GM18520 (cell line): Measurements from ENCODE around the gene HDAC7.
"Not testable (repeated sequence)": the region's sequence is repeated elsewhere in the genome, so short reads cannot be mapped to it uniquely, and the experiment has no call there.

Source experiments
- ATAC-seq: cut with Tn5 transposase; IDR thresholded peaks from one replicate; pipeline ENCODE4 v1.9.1; 2021; ENCODE audit not compliant: unreplicated experiment

Gene HDAC7

DNA sequence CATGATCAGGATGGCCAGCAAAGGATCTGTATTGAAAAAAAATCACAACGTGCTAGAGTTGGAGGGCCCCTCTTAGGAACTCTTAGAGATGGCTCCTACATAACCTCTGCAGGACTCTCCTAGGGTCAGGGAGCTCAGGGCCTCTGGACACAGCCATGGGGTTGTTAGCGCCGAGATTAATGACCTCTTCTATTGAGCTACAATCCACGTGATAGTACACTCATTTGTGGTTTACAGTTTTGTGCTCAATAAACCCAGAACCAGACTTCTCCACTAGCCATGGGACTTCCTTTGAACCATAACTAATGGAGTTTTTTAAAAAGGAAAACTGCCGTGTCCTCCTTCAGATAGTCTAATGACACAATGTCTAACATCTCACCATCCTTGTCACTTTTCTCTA, 29.6 kb upstream of the HDAC7 start:
- ATAC-seq, result no peak

DNA sequence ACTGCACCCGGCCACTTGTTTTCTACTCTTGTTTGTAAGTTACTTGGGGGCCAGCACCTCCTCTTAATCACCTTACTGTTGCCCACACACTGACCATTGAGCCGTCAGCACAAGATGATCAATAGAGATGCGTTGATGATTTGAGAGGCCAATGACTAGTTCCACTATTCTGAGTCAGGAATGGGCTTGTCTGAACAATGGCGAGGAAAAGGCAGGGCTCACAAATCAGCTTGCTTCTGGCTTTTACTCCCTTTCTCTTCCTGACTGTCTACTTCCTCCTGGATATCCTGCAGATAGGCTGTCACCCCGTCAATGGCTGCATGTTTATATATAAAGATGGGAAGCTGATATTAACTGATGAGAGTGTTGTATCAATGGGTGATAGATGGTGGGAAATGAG, 29.1 kb upstream of the HDAC7 start:
- no peak for ATAC-seq

DNA sequence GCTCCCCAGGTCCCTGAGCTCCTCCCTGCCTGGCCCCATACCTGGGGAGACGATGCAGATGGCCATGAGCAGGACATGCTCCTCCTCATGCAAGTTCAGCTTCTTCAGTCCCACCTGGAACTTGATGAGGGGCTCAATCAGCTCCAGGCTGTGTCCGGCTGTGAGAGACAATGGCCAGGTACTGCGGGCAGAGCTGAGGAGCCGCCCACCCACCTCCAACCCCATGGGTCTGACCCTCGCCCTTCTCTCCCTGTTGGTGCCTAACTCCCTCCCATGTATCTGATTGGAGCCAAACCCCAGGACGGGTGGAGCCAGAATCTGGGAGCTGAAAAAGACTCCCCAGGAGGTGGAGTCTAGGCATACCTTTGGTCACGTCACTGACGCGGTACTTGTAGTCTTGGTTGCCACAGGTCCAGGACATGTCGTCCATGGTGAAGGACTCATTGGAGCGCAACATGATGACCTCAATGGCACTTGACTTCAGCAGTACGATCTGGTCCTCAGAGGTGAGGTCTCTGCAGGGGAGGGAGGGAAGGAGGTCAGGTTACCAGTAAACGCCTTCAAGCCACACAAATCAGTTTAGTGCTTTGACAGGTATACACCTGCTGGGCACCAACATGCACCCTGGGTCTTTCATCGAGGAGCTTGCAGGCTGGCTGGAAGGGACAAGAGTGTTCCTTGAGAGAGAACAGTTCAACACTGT, 26.7 kb upstream of the HDAC7 start:
- ATAC-seq, result no peak

DNA sequence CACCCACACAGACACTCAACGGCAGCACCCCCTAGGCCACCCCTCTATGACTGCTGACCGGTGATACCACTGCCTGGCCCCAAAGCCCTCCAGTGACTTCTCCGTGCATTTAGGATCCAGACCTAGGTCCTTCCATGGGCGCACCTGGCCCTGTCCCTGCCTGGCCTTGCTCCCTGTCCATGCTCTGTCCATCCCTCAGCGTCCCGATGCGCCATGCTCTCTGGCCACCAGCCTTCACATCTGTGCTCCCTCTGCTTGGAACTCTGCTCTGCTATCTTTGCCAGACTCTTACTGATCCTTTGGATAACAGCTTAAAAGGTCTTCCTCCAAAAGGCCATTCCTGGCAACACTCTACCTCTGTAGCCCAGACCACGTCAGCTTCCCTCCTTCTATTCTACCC, 25.4 kb upstream of the HDAC7 start:
- ATAC-seq, result no peak

DNA sequence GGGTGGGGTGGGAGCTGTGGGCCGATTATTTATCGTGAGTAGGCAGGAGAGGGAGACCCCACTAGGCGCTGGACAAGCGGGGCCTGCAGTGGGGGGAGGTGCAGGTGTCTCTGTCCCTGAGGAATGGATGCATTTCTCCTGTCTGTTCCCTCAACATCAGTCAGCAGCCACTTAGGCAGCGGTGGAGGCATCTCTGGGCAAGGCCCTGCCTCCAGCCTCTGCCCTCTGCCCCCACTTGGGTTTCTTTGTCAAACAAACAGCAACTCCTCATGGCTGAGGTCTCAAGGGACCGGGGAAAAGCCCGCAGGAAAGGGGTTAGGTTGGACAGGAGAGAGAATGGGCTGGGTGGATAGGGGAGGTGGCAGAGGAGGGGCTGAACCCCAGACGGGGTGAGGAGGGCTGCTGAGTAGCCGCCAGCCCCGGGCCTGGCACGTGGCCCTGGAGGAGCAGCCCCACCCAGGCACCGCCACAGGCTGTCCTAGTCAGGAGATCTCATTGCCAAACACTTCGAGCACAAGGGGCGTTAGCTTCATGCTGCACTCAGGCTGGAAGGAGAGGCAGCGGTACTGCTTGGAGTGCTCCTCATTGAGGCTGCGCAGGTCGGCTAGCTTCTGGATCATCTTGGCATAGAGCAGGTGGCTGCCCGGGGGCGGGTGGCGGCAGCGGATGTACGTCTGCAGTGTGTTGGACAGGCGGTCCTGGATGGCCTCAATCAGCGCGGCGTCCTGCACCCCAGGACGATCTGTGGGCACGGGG, 24.7 kb upstream of the HDAC7 start:
- ATAC-seq, result no peak

DNA sequence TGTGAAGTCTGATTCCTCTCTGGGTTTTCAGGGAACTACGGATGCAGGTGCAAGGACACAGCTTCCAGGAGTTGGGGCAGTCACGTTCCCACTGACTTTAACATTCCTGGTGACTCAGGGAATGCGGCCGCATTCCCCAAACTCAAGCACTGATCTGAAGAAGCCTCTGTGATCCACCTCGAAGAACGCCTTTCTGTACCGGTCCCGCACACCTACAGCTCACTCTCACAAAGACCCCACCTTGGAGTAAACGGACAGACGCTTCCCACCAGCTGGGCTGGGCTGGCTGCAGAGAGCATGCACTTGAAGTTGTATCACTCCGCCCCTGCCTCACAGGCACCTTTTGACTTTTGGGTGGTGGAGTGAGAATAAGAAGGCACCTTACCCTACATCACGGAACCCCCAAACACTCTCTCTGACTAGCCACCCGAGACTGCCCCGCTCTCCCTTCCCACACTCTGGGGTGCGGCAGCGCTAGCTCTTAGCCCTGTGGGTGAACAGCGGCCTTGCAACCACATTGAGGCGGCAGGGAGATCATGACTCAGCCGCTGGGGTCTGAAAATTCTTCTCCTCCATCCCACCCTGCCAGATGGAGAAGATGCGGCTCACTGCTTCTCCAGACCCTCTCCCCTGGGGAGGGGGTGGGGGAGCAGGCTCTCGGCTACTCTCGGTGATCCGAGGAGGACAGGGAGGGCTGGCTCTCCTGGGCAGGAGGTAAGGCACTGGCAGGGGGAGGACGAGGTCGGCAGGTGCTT, 23.7 kb upstream of the HDAC7 start:
- ATAC-seq, result no peak

DNA sequence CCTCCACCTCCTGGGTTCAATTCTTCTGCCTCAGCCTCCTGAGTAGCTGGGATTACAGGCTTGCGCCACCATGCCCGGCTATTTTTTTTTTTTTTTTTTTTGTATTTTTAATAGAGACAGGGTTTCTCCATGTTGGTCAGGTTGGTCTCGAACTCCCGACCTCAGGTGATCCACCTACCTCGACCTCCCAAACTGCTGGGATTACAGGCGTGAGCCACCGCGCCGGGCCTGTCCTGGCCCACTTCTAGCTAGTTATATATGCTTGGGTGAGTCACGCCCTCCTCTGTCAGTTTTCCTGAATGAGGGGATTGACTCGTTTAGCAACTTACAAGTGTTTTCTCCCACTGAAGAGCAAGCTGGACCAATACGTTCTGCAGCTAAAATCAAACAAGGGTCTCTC, 22.8 kb upstream of the HDAC7 start:
- not testable (repeated sequence) for ATAC-seq

DNA sequence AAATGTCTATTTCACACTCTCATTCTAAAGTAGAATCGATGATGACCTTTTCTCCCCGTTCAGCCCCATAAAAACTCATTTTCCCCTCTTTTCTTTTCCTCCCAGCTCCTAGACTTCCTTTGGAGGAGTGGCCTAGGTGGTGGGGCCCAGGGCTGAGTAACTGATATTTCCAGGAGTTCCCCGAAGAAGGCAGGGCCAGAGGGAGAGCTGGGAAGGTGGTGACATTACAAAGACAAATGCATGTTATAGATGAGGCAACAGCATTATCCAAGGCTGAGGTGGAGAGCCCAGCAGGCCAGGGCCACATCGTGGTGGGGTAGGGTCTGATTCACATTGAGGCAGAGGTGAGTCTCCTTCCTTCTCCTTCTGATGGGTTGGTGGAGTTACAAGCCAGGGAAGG, 22.2 kb upstream of the HDAC7 start:
- ATAC-seq, result no peak

DNA sequence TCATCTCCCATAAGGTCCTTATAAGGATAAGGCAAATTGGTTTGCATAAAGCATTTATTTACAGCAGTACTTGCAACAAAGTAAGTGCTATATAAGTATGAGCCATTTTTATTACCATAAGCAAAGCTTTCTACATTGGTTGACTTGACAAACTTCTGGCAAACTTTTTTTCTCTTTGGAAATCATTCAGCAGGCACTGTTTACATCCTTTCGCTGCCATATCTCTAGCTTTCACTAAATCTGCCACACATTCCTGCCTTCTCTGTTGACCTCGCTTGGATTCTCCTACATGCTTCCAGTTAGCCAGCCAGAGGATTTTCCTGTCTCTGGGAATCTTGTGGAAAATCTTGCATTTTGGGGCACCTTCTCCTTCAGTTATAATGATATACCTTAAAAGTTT, 21.8 kb upstream of the HDAC7 start:
- no peak for ATAC-seq

DNA sequence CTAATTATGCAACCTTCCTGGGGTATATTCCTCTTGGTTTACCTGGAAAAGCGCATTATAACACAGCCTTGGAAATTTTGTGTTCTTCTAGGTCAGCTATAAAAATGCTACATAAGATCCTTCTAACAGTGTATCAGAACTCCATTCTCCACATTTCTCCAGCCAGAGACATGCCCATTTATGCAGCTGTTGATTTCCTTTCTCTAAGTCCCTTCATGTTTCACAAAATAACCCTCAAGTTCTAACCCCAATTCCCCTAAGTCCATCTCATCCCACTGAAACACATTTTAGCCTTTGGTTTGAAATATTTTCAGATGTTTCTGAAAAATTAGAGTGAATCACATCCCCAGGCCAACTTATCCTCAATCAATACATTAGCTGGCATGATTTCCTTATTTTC, 20.9 kb upstream of the HDAC7 start:
- ATAC-seq, result no peak

DNA sequence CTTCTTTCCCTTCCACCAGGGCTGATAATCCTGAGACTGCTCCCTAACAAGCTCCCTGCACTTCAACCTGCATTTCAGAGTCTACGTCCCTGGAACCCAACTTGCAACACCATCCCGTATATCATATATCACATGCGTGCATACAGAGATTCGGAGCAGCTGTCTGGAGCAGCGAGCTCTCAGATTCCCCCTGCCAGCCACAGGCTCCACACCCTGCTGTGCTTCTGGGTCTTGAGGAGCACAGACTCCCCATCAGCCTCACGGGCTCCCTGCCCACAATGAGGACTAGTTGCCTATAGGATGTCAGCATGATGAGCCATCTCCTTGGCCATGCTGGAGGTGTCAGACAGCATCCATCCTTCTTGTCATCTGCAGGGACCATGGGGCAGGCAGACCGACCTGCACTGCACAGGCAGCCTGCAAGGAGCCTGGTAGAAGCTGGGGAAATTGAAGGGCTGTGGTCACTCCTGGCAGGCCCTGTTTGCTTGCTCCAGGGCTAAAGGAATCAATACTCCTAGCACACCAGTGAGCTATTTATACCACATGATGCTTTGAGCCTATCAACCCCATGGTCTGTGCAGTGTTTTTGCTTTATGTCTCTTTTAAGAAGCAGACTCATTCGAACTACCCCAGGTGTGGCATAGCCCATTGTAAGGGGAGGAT, 19.6 kb upstream of the HDAC7 start:
- ATAC-seq, result no peak

DNA sequence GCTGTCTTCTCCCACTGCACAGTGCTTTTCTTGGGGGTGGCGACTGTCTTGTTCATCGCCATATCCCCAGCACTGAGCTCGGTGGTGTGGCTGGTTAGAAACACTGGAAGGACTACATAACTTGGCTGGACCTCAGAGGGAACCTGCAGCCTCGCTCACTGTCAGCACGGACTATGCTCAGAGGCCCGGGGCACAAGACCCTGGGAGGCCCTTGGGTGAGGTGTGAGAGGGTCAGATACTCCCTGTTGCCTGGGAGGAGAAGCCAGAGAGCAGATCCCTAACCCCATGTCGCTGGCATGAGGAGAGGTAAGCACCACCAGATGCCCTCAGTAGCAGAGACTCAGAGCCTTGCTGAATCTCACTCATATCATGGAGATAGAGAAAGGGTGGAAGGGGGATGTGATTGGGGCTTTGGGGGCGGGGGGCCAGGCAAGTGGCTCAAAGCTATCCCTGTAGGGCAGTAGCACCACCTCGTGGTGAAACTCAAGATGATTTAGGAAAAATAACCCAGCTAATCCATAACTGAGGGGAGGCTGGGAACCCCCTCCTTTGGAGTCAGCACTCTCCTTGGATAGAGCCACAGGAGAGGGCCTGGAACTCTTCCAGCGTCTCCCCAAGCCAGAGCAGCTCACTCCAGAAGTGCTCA, 18.7 kb upstream of the HDAC7 start:
- no peak for ATAC-seq

DNA sequence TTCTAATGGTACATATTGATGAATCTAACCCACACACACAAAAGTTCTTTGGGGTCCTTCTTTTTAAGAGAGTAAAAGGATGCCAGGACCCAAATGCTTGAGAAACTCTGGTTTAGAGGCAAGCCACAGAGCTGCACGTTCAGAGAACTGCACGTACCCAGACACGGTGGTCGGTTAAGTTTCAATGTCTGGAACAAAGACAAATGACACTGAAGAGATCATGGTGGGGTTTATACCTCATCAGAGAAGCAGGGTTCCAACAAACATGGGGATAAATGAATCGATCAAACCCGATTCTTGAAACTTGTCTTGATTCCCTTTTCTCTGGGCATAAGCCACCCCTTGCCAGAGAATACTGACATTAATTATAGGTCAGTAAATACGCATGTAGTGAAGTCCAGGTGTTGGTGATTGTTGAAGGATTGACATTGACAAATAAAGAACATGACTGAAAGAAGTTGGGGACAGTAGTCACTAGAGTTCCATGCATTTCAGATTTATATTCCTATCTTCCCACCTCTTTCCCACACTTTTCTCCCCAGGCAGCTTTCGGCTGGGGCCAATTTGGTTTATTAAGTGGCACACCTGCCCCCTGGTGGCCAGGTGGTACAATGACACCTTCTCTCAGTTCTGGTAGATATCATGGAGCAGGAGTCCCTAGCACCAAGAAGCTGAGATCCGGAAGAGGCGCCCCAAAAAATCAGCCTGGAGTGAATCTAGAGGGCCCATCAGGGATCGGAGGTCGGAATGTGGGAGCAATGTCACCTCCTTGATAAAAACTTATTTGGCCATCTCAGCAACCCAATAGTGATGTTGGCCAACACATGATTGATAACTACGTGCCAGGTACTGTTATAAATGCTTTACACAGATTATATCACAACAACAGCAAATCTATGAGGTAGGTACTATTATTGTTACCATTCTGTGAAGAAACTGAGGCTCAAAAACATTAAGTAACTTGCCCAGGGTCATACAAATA, 17.8 kb upstream of the HDAC7 start:
- no peak for ATAC-seq

DNA sequence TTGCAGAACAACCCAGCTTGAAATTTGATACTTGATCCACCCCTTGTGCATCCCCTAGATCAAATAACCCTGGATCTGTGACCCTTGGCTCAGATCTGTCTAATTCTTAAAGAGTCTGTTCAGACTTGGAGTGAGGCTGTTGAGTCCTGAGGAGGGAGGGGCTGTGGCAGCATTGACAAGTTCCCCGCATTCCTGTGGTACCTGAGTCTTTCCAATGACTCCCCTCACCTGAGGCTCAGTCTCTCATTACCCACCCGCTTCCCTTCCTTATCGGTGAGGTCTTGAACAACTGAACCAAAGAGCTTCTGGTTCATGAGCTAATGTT, 16.1 kb upstream of the HDAC7 start:
- no peak for ATAC-seq

DNA sequence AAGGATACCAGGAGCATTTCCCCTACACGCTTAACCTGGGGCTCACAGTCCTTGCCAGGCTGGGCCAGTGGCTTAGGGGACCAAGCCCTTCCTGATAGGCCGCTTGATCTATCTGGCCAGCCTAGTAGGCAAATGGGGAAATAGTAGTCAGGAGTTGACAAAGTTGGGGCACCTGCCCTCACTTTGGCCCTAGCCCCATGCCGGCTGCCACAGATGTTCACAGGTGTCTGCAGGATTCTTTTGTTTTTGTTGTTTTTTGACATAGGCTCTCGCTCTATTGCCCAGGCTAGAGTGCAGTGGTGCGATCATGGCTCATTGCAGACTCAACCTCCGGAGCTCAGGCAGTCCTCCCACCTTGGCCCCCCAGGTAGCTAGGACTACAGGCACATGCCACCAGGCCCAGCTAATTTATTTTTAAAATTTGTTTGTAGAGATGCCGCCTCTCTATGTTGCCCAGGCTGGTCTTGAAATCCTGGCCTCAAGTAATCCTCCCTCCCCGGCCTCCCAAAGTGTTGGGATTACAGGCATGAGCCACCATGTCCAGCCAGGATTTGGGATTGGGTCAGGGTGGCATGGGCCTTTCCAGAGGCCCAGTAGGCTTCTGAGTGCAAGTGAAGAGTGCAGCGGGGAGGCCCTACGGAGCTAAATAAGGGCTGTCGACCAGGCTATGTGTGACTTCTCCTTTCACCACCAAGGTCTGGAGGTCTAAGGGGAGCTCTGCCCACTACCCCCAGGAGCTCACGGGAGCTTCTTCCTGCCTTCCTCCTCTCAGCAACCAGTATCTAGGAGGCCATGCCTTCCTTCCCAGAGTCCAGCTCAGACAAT, 15.5 kb upstream of the HDAC7 start:
- ATAC-seq, result no peak

DNA sequence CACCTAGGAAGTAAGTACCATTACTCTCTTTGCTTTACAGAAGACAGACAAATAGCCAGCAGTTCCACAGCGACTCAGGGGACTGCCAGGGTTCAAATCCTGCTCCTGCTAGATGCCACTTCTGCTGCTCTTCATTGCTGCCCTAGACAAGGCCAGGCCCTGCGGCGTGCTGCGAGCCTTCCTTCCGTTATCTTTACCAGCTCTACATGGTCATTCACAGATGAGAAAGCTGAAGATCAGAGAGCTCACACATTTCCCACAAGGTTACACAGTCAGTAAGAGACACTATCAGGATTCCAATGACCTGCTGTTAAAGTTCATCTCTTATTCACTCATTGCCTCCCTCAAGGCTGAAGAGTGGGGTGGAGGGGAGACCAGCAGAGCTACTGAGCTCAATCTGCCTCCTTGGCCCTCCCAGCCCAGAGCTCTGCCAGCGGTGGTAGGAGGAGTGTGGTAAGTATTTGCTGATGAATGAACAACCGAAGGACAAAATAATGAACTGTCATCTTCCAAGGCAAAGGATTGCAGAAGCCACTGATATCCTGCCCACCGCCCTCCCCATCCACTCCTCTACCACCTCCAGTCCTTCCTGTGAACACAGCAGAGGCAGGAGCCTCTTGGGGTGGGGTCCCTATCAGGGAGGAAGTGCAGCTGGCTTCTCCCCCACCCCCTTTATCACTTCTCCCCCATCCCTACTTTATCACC, 14.6 kb upstream of the HDAC7 start:
- no peak for ATAC-seq

DNA sequence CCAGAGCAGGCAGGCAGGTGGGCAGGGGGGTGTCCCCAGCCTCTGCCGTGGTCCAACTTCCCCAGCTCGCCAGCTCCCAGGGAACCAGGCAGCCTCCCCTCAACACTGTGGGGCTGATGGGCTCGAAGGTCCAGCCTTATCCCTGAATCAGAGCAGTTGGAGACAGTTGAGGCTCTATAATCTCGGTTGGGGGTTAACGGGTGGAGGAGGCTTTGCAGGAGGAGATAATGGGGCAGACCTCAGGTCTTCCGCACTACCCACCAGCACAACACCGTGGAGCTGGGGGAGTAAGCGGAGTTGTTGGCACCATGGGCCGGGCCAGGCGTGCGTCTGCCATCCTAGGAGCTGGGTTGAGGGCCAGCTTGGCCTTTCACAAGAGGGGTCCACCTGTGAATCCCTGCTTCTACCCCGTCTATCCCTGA, 13.9 kb upstream of the HDAC7 start:
- ATAC-seq, result no peak

DNA sequence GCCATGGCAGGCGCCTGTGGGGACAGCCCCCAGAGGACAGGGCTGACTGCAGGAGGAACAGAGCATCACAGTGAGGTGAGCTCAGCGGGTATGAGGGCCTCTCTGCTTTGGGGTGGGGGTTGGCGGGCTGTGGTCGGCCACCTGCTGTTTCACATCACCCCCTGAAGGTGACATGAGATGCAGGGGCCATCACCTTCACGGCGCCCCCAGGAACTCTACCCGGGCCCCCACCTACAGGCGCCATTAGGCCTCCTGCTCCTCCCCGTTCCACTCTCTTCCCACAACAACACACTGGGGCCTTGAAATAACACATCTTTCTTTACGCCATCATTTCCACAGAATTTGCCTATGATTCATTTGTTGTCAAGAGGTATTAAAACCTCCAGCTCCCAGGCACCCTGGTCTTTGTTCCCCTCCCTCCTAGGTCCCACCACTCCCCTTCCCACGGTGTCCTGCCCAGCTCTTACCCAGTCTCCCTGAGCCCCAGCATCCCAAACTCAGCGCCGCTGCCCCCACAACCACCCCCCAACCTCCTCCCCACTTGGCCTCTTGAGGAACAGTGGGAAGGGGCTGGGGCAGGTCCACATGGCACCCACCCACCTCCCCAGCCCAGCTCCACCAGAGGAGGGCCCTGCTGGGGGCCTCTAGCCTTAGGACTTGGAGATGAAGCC, 12.7 kb upstream of the HDAC7 start:
- ATAC-seq, result no peak
